ENCODE results near the gene LRRC1.

The LRRC1 gene

DNA sequence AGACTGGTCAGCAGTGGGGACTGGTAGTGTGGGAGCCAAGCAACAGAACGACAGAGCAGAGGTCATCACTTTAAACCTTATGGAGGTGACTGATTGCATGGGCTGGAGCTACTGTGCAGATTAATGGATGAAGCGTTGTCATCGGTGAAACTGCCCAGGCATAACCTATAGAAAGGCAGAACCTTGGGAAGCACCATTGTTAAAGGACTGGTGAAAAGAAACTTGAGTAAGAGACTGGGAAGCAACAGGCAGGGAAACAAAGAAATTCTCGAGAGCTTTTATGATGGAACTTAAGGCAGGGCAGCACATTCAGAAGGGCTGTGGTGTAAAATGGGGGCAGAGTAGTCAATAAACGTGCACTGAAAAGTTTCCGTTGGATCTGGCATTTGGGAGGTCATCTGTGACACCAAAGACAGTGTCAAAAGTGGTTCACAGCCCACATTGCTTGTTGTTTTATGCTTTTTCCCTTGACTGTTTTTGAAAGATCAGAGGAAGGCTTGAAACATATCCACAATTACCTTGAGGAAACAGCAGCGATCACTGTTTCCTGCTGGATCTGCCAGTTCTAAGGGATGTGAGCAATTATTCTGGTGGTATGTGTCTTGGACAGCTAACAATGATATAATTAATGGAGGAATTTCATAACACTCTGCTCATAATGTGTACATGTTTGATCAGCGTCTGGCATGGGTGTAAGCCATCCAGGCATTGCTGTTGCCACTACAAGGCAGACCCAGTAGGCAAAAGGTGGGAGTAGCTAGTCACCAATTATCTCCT lies 62.7 kb downstream of the LRRC1 start:
- Histone ChIP-seq H3K4me2 (ENCODE audit: insufficient read depth, low read length, poor library complexity, severe bottlenecking) (no peak overlapping the region), H3K79me1 (ENCODE audit: low read depth, low read length) (no peaks in the 10 kb centered on the region), H2BK12ac (ENCODE audit: low read length) (no peak overlapping the region), H4K8ac (ENCODE audit: low read depth, low read length) (no peak overlapping the region), H3K27me3 (ENCODE audit: control insufficient read depth in 3 of 3, insufficient read depth in 3 of 3, low read depth in 1 of 3, low read length in 3 of 3) (no peaks in the 10 kb centered on the region), H2BK120ac (ENCODE audit: low read depth, low read length) (no peak overlapping the region), H2BK15ac (ENCODE audit: low read length) (no peak overlapping the region), H2AFZ (ENCODE audit: low read length) (peak overlapping the region; percentile 24), H3K9ac (ENCODE audit: low read depth, low read length, poor library complexity) (no peak overlapping the region), H3K27ac (replicated peaks; ENCODE audit: low read length) (no peak overlapping the region), H3K14ac (ENCODE audit: low read length) (no peak overlapping the region), H2BK5ac (ENCODE audit: low read length) (no peak overlapping the region), H3K18ac (ENCODE audit: low read length) (no peak overlapping the region), H3K4me3 (ENCODE audit: low read length in 2 of 2) (no peak overlapping the region), H3K36me3 (replicated peaks in 1 of 2; ENCODE audit: control insufficient read depth in 2 of 2, insufficient read depth in 2 of 2, low read length in 2 of 2) (no peaks in the 10 kb centered on the region), H3K4me1 (ENCODE audit: control insufficient read depth in 2 of 2, insufficient read depth in 1 of 2, low read depth in 1 of 2, low read length in 2 of 2) (peaks cover 5 to 17% of the 10 kb centered on the region in 2 donors), H3K23ac (ENCODE audit: low read depth, low read length, poor library complexity) (no peak overlapping the region), H2AK5ac (ENCODE audit: low read depth, low read length) (no peak overlapping the region), H4K91ac (ENCODE audit: low read depth, low read length, poor library complexity) (no peak overlapping the region), H3K9me3 (replicated peaks in 1 of 2; ENCODE audit: control insufficient read depth in 2 of 2, insufficient read depth in 1 of 2, low read depth in 1 of 2, low read length in 2 of 2) (no peaks in the 10 kb centered on the region), H3K4ac (ENCODE audit: low read length) (no peak overlapping the region)
- WGBS, 2 donors (ENCODE audit: extremely low coverage in 2 of 2, insufficient read length in 2 of 2, insufficient replicate concordance in 1 of 2): no CpG with 5 or more reads among the region's 8 CpGs
- DNase-seq (ENCODE audit: low spot score): no peak

DNA sequence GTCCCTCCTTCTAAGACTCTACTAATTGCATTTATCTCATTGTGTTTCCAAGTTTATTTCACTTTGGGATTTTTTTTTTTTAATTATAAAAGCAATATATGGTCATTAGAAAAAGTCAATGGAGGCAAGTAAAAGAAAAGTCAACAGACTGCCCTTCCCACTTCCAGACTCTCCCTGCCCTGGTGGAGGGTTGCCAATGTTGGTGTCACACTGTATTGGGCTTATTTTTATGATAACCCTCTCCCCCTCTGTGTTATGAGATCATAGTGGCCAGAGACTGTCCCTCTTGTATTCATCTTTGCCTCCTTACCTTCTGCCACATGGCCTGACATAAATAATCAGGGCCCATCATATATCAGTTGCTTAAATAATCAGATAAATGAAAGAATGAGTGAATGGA lies 63.4 kb downstream of the LRRC1 start:
- H4K8ac ChIP-seq (ENCODE audit: low read depth, low read length): no peak overlapping the region
- no peaks in the 10 kb centered on the region for H3K36me3 ChIP-seq (replicated peaks in 1 of 2; ENCODE audit: control insufficient read depth in 2 of 2, insufficient read depth in 2 of 2, low read length in 2 of 2)
- no peaks in the 10 kb centered on the region for H3K79me1 ChIP-seq (ENCODE audit: low read depth, low read length)
- no peak overlapping the region for H3K18ac ChIP-seq (ENCODE audit: low read length)
- DNase-seq (ENCODE audit: low spot score): no peak
- no peak overlapping the region for H2BK5ac ChIP-seq (ENCODE audit: low read length)
- H4K91ac ChIP-seq (ENCODE audit: low read depth, low read length, poor library complexity): no peak overlapping the region
- no peak overlapping the region for H3K4me2 ChIP-seq (ENCODE audit: insufficient read depth, low read length, poor library complexity, severe bottlenecking)
- no peak overlapping the region for H3K14ac ChIP-seq (ENCODE audit: low read length)
- no peaks in the 10 kb centered on the region for H3K9me3 ChIP-seq (replicated peaks in 1 of 2; ENCODE audit: control insufficient read depth in 2 of 2, insufficient read depth in 1 of 2, low read depth in 1 of 2, low read length in 2 of 2)
- no peak overlapping the region for H2BK15ac ChIP-seq (ENCODE audit: low read length)
- no peak overlapping the region for H2BK12ac ChIP-seq (ENCODE audit: low read length)
- no peak overlapping the region for H3K9ac ChIP-seq (ENCODE audit: low read depth, low read length, poor library complexity)
- H3K23ac ChIP-seq (ENCODE audit: low read depth, low read length, poor library complexity): no peak overlapping the region
- H3K27me3 ChIP-seq (ENCODE audit: control insufficient read depth in 3 of 3, insufficient read depth in 3 of 3, low read depth in 1 of 3, low read length in 3 of 3): no peaks in the 10 kb centered on the region
- H2AK5ac ChIP-seq (ENCODE audit: low read depth, low read length): no peak overlapping the region
- no peak overlapping the region for H2AFZ ChIP-seq (ENCODE audit: low read length)
- no peak overlapping the region for H3K4ac ChIP-seq (ENCODE audit: low read length)
- H2BK120ac ChIP-seq (ENCODE audit: low read depth, low read length): no peak overlapping the region
- H3K4me3 ChIP-seq (ENCODE audit: low read length in 2 of 2): no peak overlapping the region
- H3K27ac ChIP-seq (replicated peaks; ENCODE audit: low read length): no peak overlapping the region
- peaks cover 8 to 17% of the 10 kb centered on the region in 2 donors for H3K4me1 ChIP-seq (ENCODE audit: control insufficient read depth in 2 of 2, insufficient read depth in 1 of 2, low read depth in 1 of 2, low read length in 2 of 2)

DNA sequence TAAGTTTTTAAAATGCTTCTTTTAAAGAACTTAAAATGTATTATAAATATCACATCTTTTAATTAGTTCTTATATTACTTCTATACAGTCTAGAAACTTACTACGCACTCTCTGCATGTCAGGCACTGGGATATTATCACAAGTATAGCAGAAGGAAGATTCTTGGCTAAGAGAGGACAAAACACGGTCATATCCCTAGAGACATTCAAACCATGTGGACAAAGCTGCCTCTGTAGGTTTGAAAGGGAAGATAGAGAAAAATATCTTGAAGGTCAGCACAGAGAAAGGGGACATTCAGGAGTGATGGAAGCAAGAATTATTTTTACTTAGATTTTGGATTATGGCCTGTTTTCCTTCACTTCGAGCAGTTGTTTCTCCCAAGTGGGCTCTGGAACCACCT lies 64.1 kb downstream of the LRRC1 start:
- Histone ChIP-seq H3K9ac (ENCODE audit: low read depth, low read length, poor library complexity) (no peak overlapping the region), H2BK120ac (ENCODE audit: low read depth, low read length) (no peak overlapping the region), H3K14ac (ENCODE audit: low read length) (no peak overlapping the region), H3K79me1 (ENCODE audit: low read depth, low read length) (no peaks in the 10 kb centered on the region), H3K27ac (replicated peaks; ENCODE audit: low read length) (no peak overlapping the region), H2AFZ (ENCODE audit: low read length) (no peak overlapping the region), H4K8ac (ENCODE audit: low read depth, low read length) (no peak overlapping the region), H3K4ac (ENCODE audit: low read length) (no peak overlapping the region), H3K27me3 (ENCODE audit: control insufficient read depth in 3 of 3, insufficient read depth in 3 of 3, low read depth in 1 of 3, low read length in 3 of 3) (no peaks in the 10 kb centered on the region), H3K18ac (ENCODE audit: low read length) (no peak overlapping the region), H3K36me3 (replicated peaks in 1 of 2; ENCODE audit: control insufficient read depth in 2 of 2, insufficient read depth in 2 of 2, low read length in 2 of 2) (no peaks in the 10 kb centered on the region), H3K4me2 (ENCODE audit: insufficient read depth, low read length, poor library complexity, severe bottlenecking) (no peak overlapping the region), H2AK5ac (ENCODE audit: low read depth, low read length) (no peak overlapping the region), H3K4me3 (ENCODE audit: low read length in 2 of 2) (no peak overlapping the region), H2BK5ac (ENCODE audit: low read length) (no peak overlapping the region), H3K9me3 (replicated peaks in 1 of 2; ENCODE audit: control insufficient read depth in 2 of 2, insufficient read depth in 1 of 2, low read depth in 1 of 2, low read length in 2 of 2) (peaks cover 0 to 1% of the 10 kb centered on the region in 2 donors), H2BK15ac (ENCODE audit: low read length) (no peak overlapping the region), H4K91ac (ENCODE audit: low read depth, low read length, poor library complexity) (no peak overlapping the region), H2BK12ac (ENCODE audit: low read length) (no peak overlapping the region), H3K23ac (ENCODE audit: low read depth, low read length, poor library complexity) (no peak overlapping the region), H3K4me1 (ENCODE audit: control insufficient read depth in 2 of 2, insufficient read depth in 1 of 2, low read depth in 1 of 2, low read length in 2 of 2) (peaks cover 9 to 17% of the 10 kb centered on the region in 2 donors)
- DNase-seq (ENCODE audit: low spot score): no peak
- no CpG with 5 or more reads among the region's 3 CpGs for WGBS, 2 donors (ENCODE audit: extremely low coverage in 2 of 2, insufficient read length in 2 of 2, insufficient replicate concordance in 1 of 2)

DNA sequence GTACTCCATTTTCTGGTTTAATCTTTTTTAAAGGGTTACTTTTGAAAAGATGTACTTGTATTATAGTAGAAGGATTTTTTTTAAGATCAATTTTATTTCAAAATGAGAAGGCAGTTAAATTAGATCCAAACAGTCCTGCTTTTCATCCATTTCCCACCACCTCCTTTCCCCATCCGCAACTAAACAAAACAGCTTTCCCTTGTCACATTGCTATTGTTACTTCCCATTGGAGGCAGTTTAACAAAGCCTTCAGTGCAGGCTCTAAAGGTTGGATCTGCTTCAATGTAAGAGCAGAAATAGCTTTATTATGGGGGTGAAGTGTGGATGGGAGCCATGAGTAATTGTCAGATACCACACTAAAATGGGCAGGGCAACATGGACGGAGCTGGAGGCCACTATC lies 65.7 kb downstream of the LRRC1 start:
- H3K79me1 ChIP-seq (ENCODE audit: low read depth, low read length): no peaks in the 10 kb centered on the region
- no peak overlapping the region for H3K18ac ChIP-seq (ENCODE audit: low read length)
- peaks cover 0 to 2% of the 10 kb centered on the region in 2 donors for H3K9me3 ChIP-seq (replicated peaks in 1 of 2; ENCODE audit: control insufficient read depth in 2 of 2, insufficient read depth in 1 of 2, low read depth in 1 of 2, low read length in 2 of 2)
- peaks cover 9 to 17% of the 10 kb centered on the region in 2 donors for H3K4me1 ChIP-seq (ENCODE audit: control insufficient read depth in 2 of 2, insufficient read depth in 1 of 2, low read depth in 1 of 2, low read length in 2 of 2)
- H3K36me3 ChIP-seq (replicated peaks in 1 of 2; ENCODE audit: control insufficient read depth in 2 of 2, insufficient read depth in 2 of 2, low read length in 2 of 2): no peaks in the 10 kb centered on the region
- H2AFZ ChIP-seq (ENCODE audit: low read length): no peak overlapping the region
- H3K14ac ChIP-seq (ENCODE audit: low read length): no peak overlapping the region
- no peak overlapping the region for H3K9ac ChIP-seq (ENCODE audit: low read depth, low read length, poor library complexity)
- H3K4me3 ChIP-seq (ENCODE audit: low read length in 2 of 2): no peak overlapping the region
- no peak overlapping the region for H3K27ac ChIP-seq (replicated peaks; ENCODE audit: low read length)
- DNase-seq (ENCODE audit: low spot score): no peak
- no peak overlapping the region for H2BK15ac ChIP-seq (ENCODE audit: low read length)
- H3K23ac ChIP-seq (ENCODE audit: low read depth, low read length, poor library complexity): no peak overlapping the region
- no peak overlapping the region for H4K91ac ChIP-seq (ENCODE audit: low read depth, low read length, poor library complexity)
- no peak overlapping the region for H2AK5ac ChIP-seq (ENCODE audit: low read depth, low read length)
- no peak overlapping the region for H3K4me2 ChIP-seq (ENCODE audit: insufficient read depth, low read length, poor library complexity, severe bottlenecking)
- no peaks in the 10 kb centered on the region for H3K27me3 ChIP-seq (ENCODE audit: control insufficient read depth in 3 of 3, insufficient read depth in 3 of 3, low read depth in 1 of 3, low read length in 3 of 3)
- H2BK120ac ChIP-seq (ENCODE audit: low read depth, low read length): no peak overlapping the region
- H4K8ac ChIP-seq (ENCODE audit: low read depth, low read length): no peak overlapping the region
- WGBS, 2 donors (ENCODE audit: extremely low coverage in 2 of 2, insufficient read length in 2 of 2, insufficient replicate concordance in 1 of 2): 100% methylated on average over 1 of the region's 2 CpGs; no CpG with 5 or more reads in 1 of the 2 donors
- no peak overlapping the region for H2BK12ac ChIP-seq (ENCODE audit: low read length)
- no peak overlapping the region for H3K4ac ChIP-seq (ENCODE audit: low read length)
- H2BK5ac ChIP-seq (ENCODE audit: low read length): no peak overlapping the region
